Fibroblast of lung (primary cell): ENCODE results near the gene NATD1.

ENCODE experiments used
- CTCF ChIP-seq, 2 donors: IDR thresholded peaks in 1 of 2; conservative IDR thresholded peaks in 1 of 2; 1 replicate in 1 of 2; 2 replicates in 1 of 2; pipeline ENCODE4 v1.5.1; 2011 to 2012; ENCODE audit warnings: low read length in 2 of 2, control low read depth in 1 of 2, inconsistent platforms in 1 of 2, low read depth in 1 of 2, mild to moderate bottlenecking in 1 of 2
- EZH2 ChIP-seq: IDR thresholded peaks from 2 replicates; pipeline ENCODE4 v1.5.1; 2012; ENCODE audit warnings: low read length, control low read depth, mild to moderate bottlenecking; ENCODE audit errors: missing control alignments

- no peak for TF ChIP-seq EZH2
- no peak for TF ChIP-seq CTCF (conservative IDR thresholded peaks at IDR 0.05 in 1 of 2, IDR thresholded peaks at IDR 0.05 in 1 of 2; ENCODE audit: low read depth in 1 of 2, low read length in 2 of 2)
These were observed 45.1 kb upstream of the NATD1 start for GRCh38 chr17:21298056-21298982.
